ENCODE measurements around the gene TMPRSS4. TPM values are rescaled to one million over a fixed set of nuclear protein-coding genes. Genes with fewer than 3 reads are reported as not detected.

TMPRSS4 gene
- total and polyA plus RNA-seq, 2 of the 13 experiments (the other 11 are each of a cell fraction or from before 2014, with no cell fraction given), result 0.32 TPM; not detected in 1

DNA sequence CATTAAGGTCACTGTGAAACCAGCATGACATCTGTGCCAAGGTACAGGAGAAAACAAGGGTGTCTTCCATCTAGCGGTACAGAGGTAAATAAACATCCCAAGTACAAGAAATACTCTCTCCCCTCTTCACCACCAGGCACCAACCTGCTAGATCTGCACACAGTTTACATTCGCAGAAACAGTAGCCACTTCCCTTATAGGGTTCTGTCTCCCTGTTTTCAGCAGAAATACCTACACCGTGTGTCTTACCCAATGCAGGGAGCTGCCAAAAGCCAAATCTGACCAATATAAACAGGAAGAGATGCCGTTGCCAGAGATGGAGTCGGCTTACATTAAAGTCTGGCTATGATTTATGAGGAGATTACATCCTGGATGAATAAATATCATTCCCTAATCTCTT is 74.6 kb downstream of the TMPRSS4 start:
- Histone ChIP-seq H3K4me3 (replicated peaks in 1 of 3; ENCODE audit: insufficient read depth in 1 of 3, low read depth in 2 of 3, low read length in 3 of 3) (no peak overlapping the region), H3K4me1 (ENCODE audit: insufficient read depth, low read length) (peaks cover 25% of the 10 kb centered on the region), H3K27me3 (ENCODE audit: control insufficient read depth in 1 of 2, insufficient read depth in 2 of 2, low read length in 2 of 2) (peaks cover 19 to 85% of the 10 kb centered on the region in 2 experiments), H3K4me2 (ENCODE audit: low read depth, low read length) (no peak overlapping the region), H2AFZ (ENCODE audit: low read length) (no peak overlapping the region), H3K9me3 (ENCODE audit: low read length) (no peaks in the 10 kb centered on the region), H3K27ac (ENCODE audit: extremely low read length, insufficient read depth, low read length) (no peak overlapping the region), H3K36me3 (replicated peaks in 1 of 2; ENCODE audit: control insufficient read depth in 1 of 2, insufficient read depth in 2 of 2, low read length in 2 of 2) (no peaks in the 10 kb centered on the region), H3K9ac (ENCODE audit: insufficient read depth, low read depth, low read length) (no peak overlapping the region), H4K20me1 (ENCODE audit: insufficient read depth, low read length) (no peaks in the 10 kb centered on the region), H3K79me2 (ENCODE audit: insufficient read depth, low read length) (no peaks in the 10 kb centered on the region)
- CTCF ChIA-PET (ENCODE audit: low intra/inter-chr PET ratio, low total read pairs), result no interaction called here
- ATAC-seq (no peak), DNase-seq (ENCODE audit: low spot score) (no peak), FAIRE-seq (no peak)
- 52% methylated on average over 5 of the region's 5 CpGs for WGBS (ENCODE audit: low lambda C conversion rate)
- BruUV-seq (replicated peaks), result no TSS peak
- TF ChIP-seq SNAI1 (CRISPR knock-in tag; IDR thresholded peaks at IDR 0.05; ENCODE audit: borderline replicate concordance) (no peak), MYNN (CRISPR knock-in tag; IDR thresholded peaks at IDR 0.05; ENCODE audit: low read depth) (no peak), ATF7 (IDR thresholded peaks at IDR 0.05) (no peak), ATF7 (CRISPR knock-in tag; IDR thresholded peaks at IDR 0.05) (no peak), ZNF644 (CRISPR knock-in tag; IDR thresholded peaks at IDR 0.05; ENCODE audit: low read depth) (no peak), AHR (CRISPR knock-in tag; IDR thresholded peaks at IDR 0.05) (no peak), ZNF839 (CRISPR knock-in tag; IDR thresholded peaks at IDR 0.05; ENCODE audit: borderline replicate concordance) (no peak), PAF1 (CRISPR knock-in tag; IDR thresholded peaks at IDR 0.05) (no peak), NFATC3 (CRISPR knock-in tag; IDR thresholded peaks at IDR 0.05) (no peak), BRCA1 (CRISPR knock-in tag; IDR thresholded peaks at IDR 0.05) (no peak), TRIM22 (IDR thresholded peaks at IDR 0.05) (no peak)
- TF ChIP-seq, protein P1, sequence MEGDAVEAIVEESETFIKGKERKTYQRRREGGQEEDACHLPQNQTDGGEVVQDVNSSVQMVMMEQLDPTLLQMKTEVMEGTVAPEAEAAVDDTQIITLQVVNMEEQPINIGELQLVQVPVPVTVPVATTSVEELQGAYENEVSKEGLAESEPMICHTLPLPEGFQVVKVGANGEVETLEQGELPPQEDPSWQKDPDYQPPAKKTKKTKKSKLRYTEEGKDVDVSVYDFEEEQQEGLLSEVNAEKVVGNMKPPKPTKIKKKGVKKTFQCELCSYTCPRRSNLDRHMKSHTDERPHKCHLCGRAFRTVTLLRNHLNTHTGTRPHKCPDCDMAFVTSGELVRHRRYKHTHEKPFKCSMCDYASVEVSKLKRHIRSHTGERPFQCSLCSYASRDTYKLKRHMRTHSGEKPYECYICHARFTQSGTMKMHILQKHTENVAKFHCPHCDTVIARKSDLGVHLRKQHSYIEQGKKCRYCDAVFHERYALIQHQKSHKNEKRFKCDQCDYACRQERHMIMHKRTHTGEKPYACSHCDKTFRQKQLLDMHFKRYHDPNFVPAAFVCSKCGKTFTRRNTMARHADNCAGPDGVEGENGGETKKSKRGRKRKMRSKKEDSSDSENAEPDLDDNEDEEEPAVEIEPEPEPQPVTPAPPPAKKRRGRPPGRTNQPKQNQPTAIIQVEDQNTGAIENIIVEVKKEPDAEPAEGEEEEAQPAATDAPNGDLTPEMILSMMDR (CRISPR knock-in tag; IDR thresholded peaks at IDR 0.05), result no peak
- TF ChIP-seq, protein P2, sequence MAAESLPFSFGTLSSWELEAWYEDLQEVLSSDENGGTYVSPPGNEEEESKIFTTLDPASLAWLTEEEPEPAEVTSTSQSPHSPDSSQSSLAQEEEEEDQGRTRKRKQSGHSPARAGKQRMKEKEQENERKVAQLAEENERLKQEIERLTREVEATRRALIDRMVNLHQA (CRISPR knock-in tag; IDR thresholded peaks at IDR 0.05), result no peak
- TF ChIP-seq, protein P3, sequence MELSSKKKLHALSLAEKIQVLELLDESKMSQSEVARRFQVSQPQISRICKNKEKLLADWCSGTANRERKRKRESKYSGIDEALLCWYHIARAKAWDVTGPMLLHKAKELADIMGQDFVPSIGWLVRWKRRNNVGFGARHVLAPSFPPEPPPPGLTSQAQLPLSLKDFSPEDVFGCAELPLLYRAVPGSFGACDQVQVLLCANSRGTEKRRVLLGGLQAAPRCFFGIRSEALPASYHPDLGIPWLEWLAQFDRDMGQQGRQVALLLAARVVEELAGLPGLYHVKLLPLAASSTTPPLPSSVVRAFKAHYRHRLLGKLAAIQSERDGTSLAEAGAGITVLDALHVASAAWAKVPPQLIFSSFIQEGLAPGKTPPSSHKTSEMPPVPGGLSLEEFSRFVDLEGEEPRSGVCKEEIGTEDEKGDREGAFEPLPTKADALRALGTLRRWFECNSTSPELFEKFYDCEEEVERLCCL (CRISPR knock-in tag; IDR thresholded peaks at IDR 0.05; ENCODE audit: borderline replicate concordance), result no peak
- POLR2A ChIA-PET, result no interaction called here
- intact Hi-C loops (cut with micrococcal nuclease; ENCODE audit: unreplicated experiment), result no loop called here
- in situ Hi-C loops (cut with HindIII; ENCODE audit: extremely low pct_ligation_motif_present, low pct_unique_long_range_greater_than_20kb), result no loop called here

All from HepG2 (cell line).